ENCODE measurements around the gene HORMAD2. TPM values are rescaled to one million over a fixed set of nuclear protein-coding genes. Genes with fewer than 3 reads are reported as not detected.

The HORMAD2 gene
- total and polyA plus RNA-seq, 9 of the 15 experiments (the other 6 are each of a cell fraction or from before 2014, with no cell fraction given), result not detected

DNA sequence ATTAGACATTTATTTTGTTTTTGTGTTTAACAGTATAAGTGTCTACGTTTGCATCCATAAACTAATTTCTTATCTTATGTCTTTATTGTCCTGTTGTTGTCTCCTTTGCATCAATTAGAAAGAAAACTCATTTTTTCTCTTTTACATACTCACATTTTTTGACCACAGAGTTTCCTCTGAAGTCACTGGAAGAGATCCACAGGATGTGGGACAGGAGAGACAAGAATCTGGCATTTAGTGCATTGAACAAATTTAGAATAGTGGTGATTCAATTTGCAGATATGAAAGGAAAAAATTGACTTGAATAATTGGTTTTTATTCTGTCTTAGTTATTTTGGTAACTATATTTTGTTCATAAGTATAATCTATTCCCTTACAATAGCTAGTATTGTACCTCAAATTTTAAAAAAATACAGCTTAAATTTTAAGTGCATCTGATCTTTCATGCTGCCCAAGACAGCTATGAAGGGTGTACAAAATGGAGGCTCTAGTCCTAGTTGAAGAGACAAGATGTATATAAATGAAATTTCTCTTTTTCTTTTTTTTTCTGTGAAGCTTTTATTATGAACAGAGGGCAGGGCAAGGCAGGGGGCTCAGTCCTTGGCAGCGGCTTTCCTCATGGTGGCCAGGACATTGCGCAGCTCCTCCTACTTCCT is 24.4 kb downstream of the HORMAD2 start:
- no peaks in the 10 kb centered on the region for H3K9me3 ChIP-seq (replicated peaks; ENCODE audit: control insufficient read depth, insufficient read depth, low read depth, low read length)
- H3K27ac ChIP-seq (ENCODE audit: extremely low read depth, low read depth, low read length), result no peak overlapping the region
- ATAC-seq (no peak), DNase-seq (ENCODE audit: extremely low read depth in 1 of 4, low spot score in 3 of 4) (no peak), FAIRE-seq (no peak)
- H3K4me3 ChIP-seq, result no peak overlapping the region
- POLR2A ChIA-PET, result no interaction called here
- CTCF ChIA-PET (ENCODE audit: low intra/inter-chr PET ratio), result interaction anchor here (0.7 kb wide), 1 partner anchor 152 kb away, joined by 3 read pairs; no protein-coding TSS in a partner anchor
- intact Hi-C loops (cut with micrococcal nuclease), result loop anchor here (5.0 kb wide), 1 partner anchor 283 kb away; the partner anchor contains the start of gene RNF215
- no peaks in the 10 kb centered on the region for H4K20me1 ChIP-seq (replicated peaks; ENCODE audit: control insufficient read depth, insufficient read depth, low read length)
- no peaks in the 10 kb centered on the region for H3K9me1 ChIP-seq (ENCODE audit: control insufficient read depth, insufficient read depth, low read length)
- in situ Hi-C loops (cut with MboI), result loop anchor here (5.0 to 25.0 kb wide), 3 partner anchors 138 to 383 kb away; partner anchors contain the start of genes RNF215 and SEC14L2
- H3K4me1 ChIP-seq (replicated peaks in 1 of 2; ENCODE audit: control insufficient read depth in 2 of 2, insufficient read depth in 2 of 2, low read length in 2 of 2), result no peaks in the 10 kb centered on the region
- TF ChIP-seq, protein P1, sequence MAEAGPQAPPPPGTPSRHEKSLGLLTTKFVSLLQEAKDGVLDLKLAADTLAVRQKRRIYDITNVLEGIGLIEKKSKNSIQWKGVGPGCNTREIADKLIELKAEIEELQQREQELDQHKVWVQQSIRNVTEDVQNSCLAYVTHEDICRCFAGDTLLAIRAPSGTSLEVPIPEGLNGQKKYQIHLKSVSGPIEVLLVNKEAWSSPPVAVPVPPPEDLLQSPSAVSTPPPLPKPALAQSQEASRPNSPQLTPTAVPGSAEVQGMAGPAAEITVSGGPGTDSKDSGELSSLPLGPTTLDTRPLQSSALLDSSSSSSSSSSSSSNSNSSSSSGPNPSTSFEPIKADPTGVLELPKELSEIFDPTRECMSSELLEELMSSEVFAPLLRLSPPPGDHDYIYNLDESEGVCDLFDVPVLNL (CRISPR knock-in tag; IDR thresholded peaks at IDR 0.05; ENCODE audit: low read depth), result no peak
- TF ChIP-seq HDAC3 (IDR thresholded peaks at IDR 0.05; ENCODE audit: borderline replicate concordance, partially characterized antibody) (no peak), ZNF24 (IDR thresholded peaks at IDR 0.05) (no peak), KDM5B (IDR thresholded peaks at IDR 0.05; ENCODE audit: insufficient replicate concordance, low read depth, low read length) (no peak), CTBP1 (IDR thresholded peaks at IDR 0.05; ENCODE audit: borderline replicate concordance) (no peak)
- H3K4me2 ChIP-seq (ENCODE audit: insufficient read depth, low read length), result no peak overlapping the region
- no peak overlapping the region for H3K9ac ChIP-seq (ENCODE audit: insufficient read depth in 1 of 2, low read depth in 2 of 2, low read length in 2 of 2)
- BruUV-seq (replicated peaks), result no TSS peak
- WGBS (ENCODE audit: insufficient coverage, low coverage, missing lambda C conversion rate), result 17% methylated on average over 2 of the region's 3 CpGs
- no peaks in the 10 kb centered on the region for H3K79me2 ChIP-seq (ENCODE audit: control insufficient read depth, insufficient read depth, low read length)
- no peak overlapping the region for H2AFZ ChIP-seq (ENCODE audit: low read depth, low read length)
- H3K36me3 ChIP-seq (ENCODE audit: control insufficient read depth, insufficient read depth, low read length), result no peaks in the 10 kb centered on the region
- H3K27me3 ChIP-seq (ENCODE audit: control insufficient read depth in 2 of 2, insufficient read depth in 2 of 2, low read length in 2 of 2), result no peaks in the 10 kb centered on the region
